Body of pancreas (tissue), 4 donors: ENCODE measurements around the gene TMA16. TPM values are rescaled to one million over a fixed set of nuclear protein-coding genes. Genes with fewer than 3 reads are reported as not detected.

Source experiments
- ATAC-seq: fragments of 150-250 bp; one replicate; pipeline ENCODE4 v1.9.1; 2016
- DNase-seq, 4 donors: peaks; one replicate each; pipeline ENCODE4 v3.0.0-alpha.2; 2019
- H3K27ac ChIP-seq, 4 donors: fragments of 200-600 bp; sonication (generic); 1 replicate in 3 of 4; 2 replicates in 1 of 4; pipeline versions ENCODE4 v1.5.1 to v1.6.1; 2016 to 2019; ENCODE audit warnings: mild to moderate bottlenecking in 1 of 4, mixed read lengths in 1 of 4, moderate library complexity in 1 of 4
- H3K27me3 ChIP-seq, 2 donors: fragments of 200-600 bp; sonication (generic); one replicate each; pipeline ENCODE4 v1.6.0; 2016; ENCODE audit warnings: mild to moderate bottlenecking in 1 of 2
- H3K36me3 ChIP-seq, 2 donors: fragments of 200-600 bp; sonication (generic); replicated peaks in 1 of 2; 2 replicates each; pipeline ENCODE4 v1.5.1; 2016; ENCODE audit warnings: low read depth in 2 of 2; ENCODE audit not compliant: insufficient read depth in 1 of 2
- H3K4me1 ChIP-seq: fragments of 200-600 bp; sonication (generic); one replicate; pipeline ENCODE4 v1.6.0; 2016
- H3K4me3 ChIP-seq, 2 donors: fragments of 200-600 bp; sonication (generic); 1 replicate in 1 of 2; 2 replicates in 1 of 2; pipeline ENCODE4 v1.5.1; 2016 to 2019
- H3K9me3 ChIP-seq, 3 donors: fragments of 200-600 bp; sonication (generic); 1 replicate in 2 of 3; 2 replicates in 1 of 3; pipeline ENCODE4 v1.5.1; 2016
- POLR2A ChIP-seq, 3 donors: fragments of 450-650 bp; IDR thresholded peaks; one replicate each; pipeline ENCODE4 v1.6.1; 2016; ENCODE audit warnings: antibody characterized with exemption in 3 of 3, mild to moderate bottlenecking in 2 of 3
- WGBS, 2 donors: methylation state at CpG; one replicate each; pipeline ENCODE4 v1.1.5; 2017; 5-methylcytosine and 5-hydroxymethylcytosine counted together
- intact Hi-C: fragments of 100-400 bp; cut with DNase I; formaldehyde crosslinking; loops from one replicate; pipeline ENCODE4 v1.15.1; 2023
- total RNA-seq, 2 donors: library from RNA; depleted of rRNA; stranded (reverse); fragments of >200 nt; gene quantifications; one replicate each; pipeline ENCODE4 v1.1.0, GENCODE V29; 2016
- TF ChIP-seq, protein P1 (sequence below), 7 experiments: fragments of 450-650 bp in 4 of 7; fragments of 200-600 bp in 3 of 7; sonication (generic) in 3 of 7; IDR thresholded peaks; one replicate each; pipeline ENCODE4 v1.5.1; 2016 to 2019; ENCODE audit warnings: antibody characterized with exemption in 7 of 7

The TMA16 gene
- total RNA-seq, 2 donors from 2014 or later = 17.5 to 19.2 TPM

- ATAC-seq (no peak), DNase-seq (no peak)
- Histone ChIP-seq H3K9me3 (no peaks in the 10 kb centered on the region), H3K27ac (no peak overlapping the region), H3K4me1 (no peaks in the 10 kb centered on the region), H3K4me3 (no peak overlapping the region), H3K27me3 (no peaks in the 10 kb centered on the region), H3K36me3 (no peaks in the 10 kb centered on the region)
- TF ChIP-seq POLR2A (IDR thresholded peaks at IDR 0.05) = no peak
- TF ChIP-seq, protein P1, sequence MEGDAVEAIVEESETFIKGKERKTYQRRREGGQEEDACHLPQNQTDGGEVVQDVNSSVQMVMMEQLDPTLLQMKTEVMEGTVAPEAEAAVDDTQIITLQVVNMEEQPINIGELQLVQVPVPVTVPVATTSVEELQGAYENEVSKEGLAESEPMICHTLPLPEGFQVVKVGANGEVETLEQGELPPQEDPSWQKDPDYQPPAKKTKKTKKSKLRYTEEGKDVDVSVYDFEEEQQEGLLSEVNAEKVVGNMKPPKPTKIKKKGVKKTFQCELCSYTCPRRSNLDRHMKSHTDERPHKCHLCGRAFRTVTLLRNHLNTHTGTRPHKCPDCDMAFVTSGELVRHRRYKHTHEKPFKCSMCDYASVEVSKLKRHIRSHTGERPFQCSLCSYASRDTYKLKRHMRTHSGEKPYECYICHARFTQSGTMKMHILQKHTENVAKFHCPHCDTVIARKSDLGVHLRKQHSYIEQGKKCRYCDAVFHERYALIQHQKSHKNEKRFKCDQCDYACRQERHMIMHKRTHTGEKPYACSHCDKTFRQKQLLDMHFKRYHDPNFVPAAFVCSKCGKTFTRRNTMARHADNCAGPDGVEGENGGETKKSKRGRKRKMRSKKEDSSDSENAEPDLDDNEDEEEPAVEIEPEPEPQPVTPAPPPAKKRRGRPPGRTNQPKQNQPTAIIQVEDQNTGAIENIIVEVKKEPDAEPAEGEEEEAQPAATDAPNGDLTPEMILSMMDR (IDR thresholded peaks at IDR 0.05) = no peak
- 90 to 99% methylated on average over 5 of the region's 5 CpGs for WGBS, 2 donors
- intact Hi-C loops = no loop called here
Measured at GRCh38 chr4:163540448-163540847, 46.0 kb downstream of the TMA16 start.

GRCh38 chr4:163540977-163541376 lies 46.5 kb downstream of the TMA16 start:
- WGBS, 2 donors = 76 to 94% methylated on average over 3 of the region's 3 CpGs
- intact Hi-C loops = no loop called here
- Histone ChIP-seq H3K27me3 (no peaks in the 10 kb centered on the region), H3K27ac (no peak overlapping the region), H3K4me3 (no peak overlapping the region), H3K9me3 (no peaks in the 10 kb centered on the region), H3K36me3 (no peaks in the 10 kb centered on the region), H3K4me1 (no peaks in the 10 kb centered on the region)
- no peak for TF ChIP-seq POLR2A (IDR thresholded peaks at IDR 0.05)
- TF ChIP-seq, protein P1 (IDR thresholded peaks at IDR 0.05) = no peak
- DNase-seq (no peak), ATAC-seq (no peak)

DNA sequence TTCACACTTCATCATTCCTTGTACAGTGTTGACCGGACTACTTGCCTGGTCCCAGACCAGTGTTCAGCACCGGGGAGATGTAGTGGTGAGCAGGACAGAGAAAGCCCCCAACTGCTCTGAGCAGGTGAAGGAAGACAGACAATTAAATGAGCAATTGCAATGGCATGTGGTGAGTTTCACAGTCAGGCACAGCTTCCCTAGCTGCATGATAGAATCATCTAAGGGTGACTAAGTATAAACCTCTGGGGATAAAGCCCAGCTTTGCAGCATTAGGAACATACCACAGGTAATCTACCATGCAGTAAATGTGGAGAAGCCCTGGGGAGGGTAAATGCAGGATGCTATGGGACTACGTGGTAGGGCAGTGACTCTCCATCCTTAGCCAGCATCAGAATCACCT lies 47.8 kb downstream of the TMA16 start:
- WGBS, 2 donors = 91 to 95% methylated on average over 3 of the region's 3 CpGs
- Histone ChIP-seq H3K9me3 (no peaks in the 10 kb centered on the region), H3K4me3 (no peak overlapping the region), H3K36me3 (no peaks in the 10 kb centered on the region), H3K27ac (no peak overlapping the region), H3K4me1 (no peaks in the 10 kb centered on the region), H3K27me3 (no peaks in the 10 kb centered on the region)
- intact Hi-C loops = no loop called here
- DNase-seq (no peak), ATAC-seq (no peak)
- no peak for TF ChIP-seq POLR2A (IDR thresholded peaks at IDR 0.05)

DNA sequence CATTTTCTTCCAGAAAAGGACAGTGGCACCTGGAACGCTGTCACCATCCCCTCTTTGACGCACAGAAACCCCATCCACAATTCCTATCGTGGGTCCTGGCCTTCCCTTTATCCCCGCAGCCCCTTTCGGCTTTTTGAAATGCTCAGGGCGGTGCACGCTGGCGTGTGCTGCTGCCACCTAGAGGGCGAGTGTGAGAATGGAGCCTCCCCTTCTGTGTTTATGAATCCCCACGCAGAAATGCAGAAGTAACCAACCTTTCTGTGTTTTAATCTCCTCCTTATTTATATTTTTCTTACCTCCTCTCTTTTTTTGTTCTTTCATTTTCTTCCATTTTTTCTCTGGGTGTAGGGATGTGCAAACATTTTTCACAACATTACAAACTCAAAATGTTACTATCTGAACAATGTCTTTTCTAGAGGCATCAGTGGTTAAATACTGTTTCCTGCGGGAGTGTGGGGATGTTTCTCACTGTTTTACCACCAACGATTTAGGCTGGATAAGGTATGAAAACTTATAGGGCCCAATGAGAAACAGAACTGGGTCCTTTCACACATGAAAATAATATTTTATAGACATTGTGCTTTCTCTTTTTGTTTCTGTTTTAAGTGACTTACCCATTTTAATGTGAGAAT lies 50.0 kb downstream of the TMA16 start:
- WGBS, 2 donors = 2% methylated on average over 12 of the region's 12 CpGs
- H3K4me3 ChIP-seq = no peak overlapping the region
- H3K27ac ChIP-seq = no peak overlapping the region
- peak; percentile 43 to 63 (median 54) for DNase-seq
- intact Hi-C loops = no loop called here
- ATAC-seq = peak; percentile 84
- no peaks in the 10 kb centered on the region for H3K27me3 ChIP-seq
- no peaks in the 10 kb centered on the region for H3K4me1 ChIP-seq
- no peak for TF ChIP-seq POLR2A (IDR thresholded peaks at IDR 0.05)
- TF ChIP-seq, protein P1 (IDR thresholded peaks at IDR 0.05) = peak; percentile 67 to 88 (median 83)
- H3K9me3 ChIP-seq = no peaks in the 10 kb centered on the region
- H3K36me3 ChIP-seq = no peaks in the 10 kb centered on the region

GRCh38 chr4:163548481-163549243 lies 54.2 kb downstream of the TMA16 start:
- no peaks in the 10 kb centered on the region for H3K9me3 ChIP-seq
- H3K4me3 ChIP-seq = no peak overlapping the region
- no peaks in the 10 kb centered on the region for H3K36me3 ChIP-seq
- peaks cover 7% of the 10 kb centered on the region for H3K4me1 ChIP-seq
- WGBS, 2 donors = 27 to 37% methylated on average over 10 of the region's 10 CpGs
- DNase-seq (peak in 2 of 4 donors; percentile 13 to 36), ATAC-seq (peak; percentile 69)
- intact Hi-C loops = no loop called here
- H3K27me3 ChIP-seq = no peaks in the 10 kb centered on the region
- H3K27ac ChIP-seq = no peak overlapping the region
- no peak for TF ChIP-seq POLR2A (IDR thresholded peaks at IDR 0.05)
- TF ChIP-seq, protein P1 (IDR thresholded peaks at IDR 0.05) = peak in 6 of 7 experiments; percentile 54 to 80 (median 75)
